Small intestine (tissue), 7 donors: Measurements from ENCODE around the gene NTN5. TPM values are rescaled to one million over a fixed set of nuclear protein-coding genes. Genes with fewer than 3 reads are reported as not detected.
"Not testable (repeated sequence)": the region's sequence is repeated elsewhere in the genome, so short reads cannot be mapped to it uniquely, and the experiment has no call there.

ENCODE experiments used
- DNase-seq, 2 donors: peaks; one replicate each; pipeline versions ENCODE4 v3.0.0 to v3.0.0-alpha.2; 2013
- FAIRE-seq: peaks from 2 replicates; lab custom pipeline; 2012; peaks lifted over from hg19 to GRCh38; lab: Jason Lieb, UNC
- H3K27ac ChIP-seq, 3 donors: one replicate each; pipeline ENCODE4 v1.5.1; 2013; ENCODE audit warnings: low read length in 2 of 3, mild to moderate bottlenecking in 2 of 3, control low read depth in 1 of 3, inconsistent platforms in 1 of 3, low read depth in 1 of 3, moderate library complexity in 1 of 3
- H3K27me3 ChIP-seq, 3 donors: one replicate each; pipeline ENCODE4 v1.6.1; 2013; ENCODE audit warnings: low read length in 3 of 3, inconsistent platforms in 1 of 3; ENCODE audit not compliant: control insufficient read depth in 3 of 3, insufficient read depth in 3 of 3
- H3K36me3 ChIP-seq, 3 donors: one replicate each; pipeline ENCODE4 v1.6.1; 2013; ENCODE audit warnings: low read length in 3 of 3, inconsistent platforms in 1 of 3, low read depth in 1 of 3, mild to moderate bottlenecking in 1 of 3, moderate library complexity in 1 of 3; ENCODE audit not compliant: control insufficient read depth in 3 of 3, insufficient read depth in 2 of 3
- H3K4me1 ChIP-seq, 3 donors: one replicate each; pipeline ENCODE4 v1.6.1; 2013; ENCODE audit warnings: low read length in 2 of 3, inconsistent platforms in 1 of 3, low read depth in 1 of 3, mild to moderate bottlenecking in 1 of 3, moderate library complexity in 1 of 3; ENCODE audit not compliant: control insufficient read depth in 3 of 3, insufficient read depth in 2 of 3
- H3K4me3 ChIP-seq, 3 donors: one replicate each; pipeline ENCODE4 v1.5.1; 2013; ENCODE audit warnings: low read length in 3 of 3, control low read depth in 1 of 3, inconsistent platforms in 1 of 3, low read depth in 1 of 3, mild to moderate bottlenecking in 1 of 3, moderate library complexity in 1 of 3
- H3K9me3 ChIP-seq, 2 donors: one replicate each; pipeline ENCODE4 v1.6.1; 2013; ENCODE audit warnings: low read depth in 1 of 2, low read length in 1 of 2; ENCODE audit not compliant: control insufficient read depth in 2 of 2, insufficient read depth in 1 of 2
- WGBS, 3 donors: extraction: QIAGEN DNeasy Blood & Tissue Kit; methylation state at CpG; one replicate each; pipeline ENCODE4 v1.1.7; 2013; 5-methylcytosine and 5-hydroxymethylcytosine counted together
- polyA plus RNA-seq, 4 donors: library from polyadenylated mRNA; stranded (reverse) in 3 of 4; unstranded in 1 of 4; fragments of 200-250 nt in 3 of 4; fragments of 120-200 nt in 1 of 4; gene quantifications; one replicate each; pipeline versions ENCODE4 v1.2.1 to v1.2.3, GENCODE V29; 2013
- donor health status: healthy with polysubstance abuse.
- donor health status: control.
- donor health status: control.
- donor health status: Bipolar disorder and iron deficiency.
- donor health status: healthy.

The NTN5 gene
- polyA plus RNA-seq, 4 donors = 0.24 to 0.32 TPM; not detected in 2

DNA sequence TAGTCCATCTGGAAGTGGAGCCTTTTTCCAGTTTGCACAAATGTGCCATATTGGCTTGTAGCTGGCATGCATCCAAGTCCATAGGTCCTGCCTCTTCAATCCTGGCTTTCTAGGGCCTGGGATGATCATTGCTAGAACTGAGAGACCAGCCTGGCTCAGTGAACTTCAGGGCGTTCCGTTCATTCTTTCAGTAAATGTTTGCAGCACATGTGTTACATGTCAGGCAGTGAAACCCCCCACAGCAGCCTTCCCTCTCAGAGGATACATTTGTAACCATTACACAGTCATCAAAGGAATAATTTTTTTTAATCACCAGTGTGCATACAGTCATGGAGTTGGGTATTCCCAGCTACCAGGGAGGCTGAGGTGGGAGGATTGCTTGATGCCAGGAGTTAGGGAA, 32.6 kb upstream of the NTN5 start:
- DNase-seq = peak in 1 of 2 donors; percentile 48
- peaks cover 4 to 42% (median 5%) of the 10 kb centered on the region in 3 donors for H3K36me3 ChIP-seq
- WGBS, 3 donors = 37 to 65% (median 49%) methylated on average over 2 of the region's 2 CpGs
- H3K4me3 ChIP-seq = no peak overlapping the region
- no peaks in the 10 kb centered on the region for H3K27me3 ChIP-seq
- peaks cover 0 to 2% (median 0%) of the 10 kb centered on the region in 3 donors for H3K4me1 ChIP-seq
- no peak overlapping the region for H3K27ac ChIP-seq
- H3K9me3 ChIP-seq = peaks cover 0 to 16% of the 10 kb centered on the region in 2 donors
- no peak for FAIRE-seq

DNA sequence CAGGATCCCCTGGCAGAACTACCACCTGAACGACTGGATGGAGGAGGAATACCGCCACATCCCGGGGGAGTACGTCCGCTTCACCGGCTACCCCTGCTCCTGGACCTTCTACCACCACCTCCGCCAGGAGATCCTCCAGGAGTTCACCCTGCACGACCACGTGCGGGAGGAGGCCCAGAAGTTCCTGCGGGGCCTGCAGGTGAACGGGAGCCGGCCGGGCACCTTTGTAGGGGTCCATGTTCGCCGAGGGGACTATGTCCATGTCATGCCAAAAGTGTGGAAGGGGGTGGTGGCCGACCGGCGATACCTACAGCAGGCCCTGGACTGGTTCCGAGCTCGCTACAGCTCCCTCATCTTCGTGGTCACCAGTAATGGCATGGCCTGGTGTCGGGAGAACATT, 30.5 kb upstream of the NTN5 start:
- DNase-seq (no peak), FAIRE-seq (no peak)
- Histone ChIP-seq H3K27ac (no peak overlapping the region), H3K36me3 (peaks cover 4 to 52% (median 5%) of the 10 kb centered on the region in 3 donors), H3K4me3 (no peak overlapping the region), H3K9me3 (peaks cover 0 to 13% of the 10 kb centered on the region in 2 donors), H3K4me1 (peaks cover 0 to 5% (median 0%) of the 10 kb centered on the region in 3 donors), H3K27me3 (no peaks in the 10 kb centered on the region)
- WGBS, 3 donors = 94 to 95% (median 95%) methylated on average over 23 of the region's 23 CpGs

DNA sequence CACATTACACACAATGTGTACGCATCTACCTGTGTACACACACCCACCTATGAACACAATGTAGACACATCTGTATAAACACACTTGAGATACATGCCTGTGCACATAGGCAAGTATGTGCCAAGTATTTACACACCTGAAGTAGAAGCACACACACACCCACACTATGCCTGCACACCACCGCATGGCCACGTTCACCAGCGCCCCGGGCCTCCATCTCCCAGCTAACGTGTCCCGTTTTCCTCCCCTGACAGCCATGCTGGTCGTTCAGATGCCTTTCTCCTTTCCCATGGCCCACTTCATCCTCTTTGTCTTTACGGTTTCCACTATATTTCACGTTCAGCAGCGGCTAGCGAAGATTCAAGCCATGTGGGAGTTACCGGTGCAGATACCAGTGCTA, 29.9 kb upstream of the NTN5 start:
- FAIRE-seq (no peak), DNase-seq (no peak)
- whole genome bisulfite sequencing, 3 donors = 92 to 96% (median 93%) methylated on average over 13 of the region's 13 CpGs
- no peak overlapping the region for H3K4me3 ChIP-seq
- peaks cover 4 to 57% (median 5%) of the 10 kb centered on the region in 3 donors for H3K36me3 ChIP-seq
- no peak overlapping the region for H3K27ac ChIP-seq
- no peaks in the 10 kb centered on the region for H3K27me3 ChIP-seq
- H3K4me1 ChIP-seq = peaks cover 0 to 10% (median 0%) of the 10 kb centered on the region in 3 donors
- peaks cover 0 to 13% of the 10 kb centered on the region in 2 donors for H3K9me3 ChIP-seq

- Histone ChIP-seq H3K9me3 (peaks cover 0 to 14% of the 10 kb centered on the region in 2 donors), H3K27ac (peak overlapping the region; percentile 22 to 44 (median 29)), H3K36me3 (peaks cover 2 to 42% (median 3%) of the 10 kb centered on the region in 3 donors), H3K4me3 (peak overlapping the region in 2 of 3 donors; percentile 60 to 96), H3K4me1 (peaks cover 0 to 19% (median 0%) of the 10 kb centered on the region in 3 donors), H3K27me3 (peaks cover 0 to 8% (median 0%) of the 10 kb centered on the region in 3 donors)
- WGBS, 3 donors = 15 to 38% (median 25%) methylated on average over 4 of the region's 4 CpGs
- DNase-seq (peak in 1 of 2 donors; percentile 73), FAIRE-seq (no peak)
Measured at GRCh38 chr19:48698046-48698445, 25.2 kb upstream of the NTN5 start.

DNA sequence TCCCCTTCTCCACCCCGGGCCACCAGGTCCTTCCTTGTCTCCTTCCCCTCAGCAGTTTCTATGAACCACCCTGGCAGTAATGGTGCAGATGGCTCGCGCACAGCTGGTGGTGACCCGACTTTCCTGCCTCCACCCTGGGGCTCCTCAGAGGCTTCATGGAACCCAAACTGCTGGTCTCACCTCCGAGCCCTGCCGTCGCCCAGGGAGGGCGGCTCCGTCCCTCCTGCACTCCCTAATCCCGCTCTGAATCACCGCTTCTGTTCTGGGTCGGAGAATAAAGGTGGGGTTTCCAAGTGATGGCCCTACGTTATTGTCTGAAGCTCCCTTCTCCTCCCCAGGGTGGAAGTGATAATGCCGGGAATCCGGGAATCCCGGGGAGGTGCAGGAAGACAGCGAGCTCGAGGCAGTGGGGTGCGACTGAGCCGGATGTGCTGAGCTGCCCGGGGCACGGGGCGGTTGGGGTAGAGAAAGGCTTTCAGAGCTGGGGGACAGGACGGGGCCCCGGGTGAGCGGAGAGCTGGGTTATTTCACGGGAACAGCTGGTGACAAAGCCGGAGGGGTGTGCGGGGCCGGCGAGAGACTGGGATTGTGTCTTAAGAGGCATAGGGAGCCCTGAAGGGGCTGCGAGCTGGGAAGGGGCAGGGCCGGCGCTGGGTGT, 23.7 kb upstream of the NTN5 start:
- H3K4me3 ChIP-seq = peak overlapping the region; percentile 54 to 96 (median 60)
- FAIRE-seq (no peak), DNase-seq (peak; percentile 53 to 76)
- WGBS, 3 donors = 3 to 9% (median 6%) methylated on average over 34 of the region's 34 CpGs
- H3K36me3 ChIP-seq = peaks cover 0 to 30% (median 0%) of the 10 kb centered on the region in 3 donors
- H3K9me3 ChIP-seq = peaks cover 0 to 10% of the 10 kb centered on the region in 2 donors
- H3K4me1 ChIP-seq = peaks cover 0 to 19% (median 0%) of the 10 kb centered on the region in 3 donors
- peaks cover 0 to 8% (median 0%) of the 10 kb centered on the region in 3 donors for H3K27me3 ChIP-seq
- peak overlapping the region; percentile 80 to 97 (median 91) for H3K27ac ChIP-seq

DNA sequence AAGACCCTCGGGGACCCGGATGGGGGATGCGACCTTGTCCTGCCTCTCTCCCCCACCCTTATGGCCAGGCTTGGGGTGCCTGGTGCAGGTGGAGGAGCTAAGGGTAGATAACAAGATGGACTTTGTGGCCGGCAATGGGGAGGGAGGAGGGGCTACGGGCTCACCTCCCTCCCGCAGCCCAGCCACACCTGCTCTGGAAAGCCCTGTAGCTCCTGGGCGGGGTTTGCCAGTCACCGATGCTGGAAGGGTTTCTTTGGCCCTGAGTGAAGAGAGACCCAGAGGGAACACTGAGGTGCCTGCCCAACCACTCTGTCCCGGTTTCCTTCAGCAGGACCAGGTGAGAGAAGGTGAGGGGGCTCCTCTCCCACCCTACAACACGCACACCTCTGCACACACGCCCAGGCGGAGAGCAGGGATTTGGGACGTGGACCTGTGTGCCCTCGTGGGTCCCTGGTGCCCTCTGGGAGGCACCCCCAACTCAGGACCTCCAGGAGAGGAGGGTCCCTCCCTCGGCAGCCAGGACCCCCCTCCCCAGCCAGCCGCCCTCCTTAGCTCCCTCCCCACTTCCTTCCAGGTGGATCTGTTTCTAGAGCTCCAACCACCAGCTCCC, 23.0 kb upstream of the NTN5 start, which contains the start of gene FUT2:
FUT2 (plus strand) TSS at position 229 of the 610 bp plus-strand sequence. CDS start 6,986 bp downstream, outside the sequence.
- Histone ChIP-seq H3K27ac (peak within 1 kb of the TSS; percentile 80 to 97 (median 91)), H3K4me1 (peaks cover 0 to 19% (median 0%) of the 10 kb centered on the region in 3 donors), H3K36me3 (peaks cover 0 to 24% (median 0%) of the 10 kb centered on the region in 3 donors), H3K9me3 (peaks cover 0 to 10% of the 10 kb centered on the region in 2 donors), H3K27me3 (peaks cover 0 to 8% (median 0%) of the 10 kb centered on the region in 3 donors), H3K4me3 (peak within 1 kb of the TSS; percentile 54 to 96 (median 60))
- FAIRE-seq = no peak
- peak; percentile 96 to 97 for DNase-seq
- 15 to 38% (median 25%) methylated on average over 14 to 16 of the region's 16 CpGs for WGBS, 3 donors

DNA sequence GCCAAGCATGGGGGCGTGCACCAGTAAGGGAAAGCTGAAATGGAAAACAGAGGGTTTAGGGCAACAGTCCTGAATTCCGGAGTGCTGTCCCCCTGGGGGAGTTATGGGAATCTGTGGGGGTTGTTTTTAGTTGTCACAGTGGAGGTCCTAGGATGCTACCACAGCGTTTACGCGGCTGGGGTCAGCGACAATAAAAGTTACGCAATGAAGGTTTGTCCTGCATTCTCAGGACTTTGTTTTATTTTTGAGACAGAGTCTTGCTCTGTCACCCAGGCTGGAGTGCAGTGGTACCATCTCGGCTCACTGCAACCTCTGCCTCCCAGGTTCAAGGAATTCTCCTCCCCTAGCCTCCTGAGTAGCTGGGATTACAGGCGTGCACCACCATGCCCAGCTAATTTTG, 20.8 kb upstream of the NTN5 start:
- H3K4me3 ChIP-seq, H3K27ac ChIP-seq, FAIRE-seq, DNase-seq, H3K27me3 ChIP-seq: not testable (repeated sequence)
- peaks cover 0 to 13% (median 0%) of the 10 kb centered on the region in 3 donors for H3K36me3 ChIP-seq
- H3K4me1 ChIP-seq = peaks cover 0 to 22% (median 0%) of the 10 kb centered on the region in 3 donors
- peaks cover 0 to 10% of the 10 kb centered on the region in 2 donors for H3K9me3 ChIP-seq
- 84 to 95% (median 93%) methylated on average over 9 of the region's 9 CpGs for WGBS, 3 donors

DNA sequence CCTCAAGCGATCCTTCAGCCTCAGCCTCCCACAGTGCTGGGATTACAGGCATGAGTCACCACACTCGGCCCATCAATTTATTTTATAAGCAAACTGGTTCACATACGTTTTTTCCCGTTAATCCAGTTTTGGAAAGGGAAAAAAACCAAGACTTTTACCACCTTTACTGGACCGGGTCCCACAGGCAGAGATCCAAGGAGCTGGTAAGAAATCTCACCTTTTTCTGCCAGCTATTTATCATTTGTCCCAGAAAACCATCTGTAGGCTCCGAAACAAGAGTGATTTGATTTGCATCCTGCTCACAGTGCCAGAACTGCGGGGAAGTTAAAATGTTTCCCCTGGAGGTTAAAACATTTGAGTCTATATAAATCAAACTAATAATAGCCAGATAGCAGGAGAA, 16.6 kb upstream of the NTN5 start:
- Histone ChIP-seq H3K4me3 (no peak overlapping the region), H3K36me3 (no peaks in the 10 kb centered on the region), H3K27me3 (no peaks in the 10 kb centered on the region), H3K9me3 (peaks cover 0 to 10% of the 10 kb centered on the region in 2 donors), H3K4me1 (peaks cover 0 to 37% (median 4%) of the 10 kb centered on the region in 3 donors), H3K27ac (no peak overlapping the region)
- 64 to 72% (median 72%) methylated on average over 7 of the region's 7 CpGs for WGBS, 3 donors
- FAIRE-seq (no peak), DNase-seq (no peak)
